SK-N-SH treated with all-trans-retinoic acid at 6 μM for 48 hours (cell line): ENCODE measurements around the gene EFHD1.

Experiments used
- ARNTL ChIP-seq: fragments of 450-650 bp; formaldehyde crosslinking; IDR thresholded peaks from 2 replicates; pipeline ENCODE4 v1.5.0; 2020; ENCODE audit warnings: low read depth, mild to moderate bottlenecking, moderate library complexity, borderline replicate concordance
- ESRRG ChIP-seq: fragments of 250-450 bp; sonication (Bioruptor Pico); IDR thresholded peaks from 2 replicates; pipeline ENCODE4 v1.6.1; 2021; ENCODE audit warnings: mild to moderate bottlenecking
- PPARA ChIP-seq: fragments of 250-450 bp; sonication (Bioruptor Pico); IDR thresholded peaks from 2 replicates; pipeline ENCODE4 v1.5.0; 2020; ENCODE audit warnings: mild to moderate bottlenecking, borderline replicate concordance
- RARB ChIP-seq: fragments of 250-450 bp; sonication (Bioruptor Pico); IDR thresholded peaks from 2 replicates; pipeline ENCODE4 v1.8.0; 2021; ENCODE audit warnings: mild to moderate bottlenecking, moderate library complexity
- SNAI2 ChIP-seq: fragments of 250-450 bp; sonication (Bioruptor Pico); IDR thresholded peaks from 2 replicates; pipeline ENCODE4 v1.5.0; 2020; ENCODE audit warnings: mild to moderate bottlenecking, moderate library complexity
- TCF4 ChIP-seq: fragments of 250-450 bp; sonication (Bioruptor Pico); IDR thresholded peaks from 2 replicates; pipeline ENCODE4 v1.8.0; 2021; ENCODE audit warnings: mild to moderate bottlenecking, moderate library complexity, borderline replicate concordance
- ZFP3 ChIP-seq: fragments of 250-450 bp; sonication (Bioruptor Pico); IDR thresholded peaks from 2 replicates; pipeline ENCODE4 v1.5.0; 2020; ENCODE audit warnings: mild to moderate bottlenecking, moderate library complexity
- ZNF8 ChIP-seq: fragments of 450-650 bp; formaldehyde crosslinking; IDR thresholded peaks from 2 replicates; pipeline ENCODE4 v1.5.0; 2020; ENCODE audit warnings: mild to moderate bottlenecking, moderate library complexity
- TF ChIP-seq, protein P1 (sequence below): fragments of 250-450 bp; sonication (Bioruptor Pico); IDR thresholded peaks from 2 replicates; pipeline ENCODE4 v1.5.0; 2020; ENCODE audit warnings: mild to moderate bottlenecking, moderate library complexity
- TF ChIP-seq, protein P2 (sequence below): fragments of 250-450 bp; sonication (Bioruptor Pico); IDR thresholded peaks from 2 replicates; pipeline ENCODE4 v1.8.0; 2020; ENCODE audit warnings: mild to moderate bottlenecking, moderate library complexity, borderline replicate concordance

DNA sequence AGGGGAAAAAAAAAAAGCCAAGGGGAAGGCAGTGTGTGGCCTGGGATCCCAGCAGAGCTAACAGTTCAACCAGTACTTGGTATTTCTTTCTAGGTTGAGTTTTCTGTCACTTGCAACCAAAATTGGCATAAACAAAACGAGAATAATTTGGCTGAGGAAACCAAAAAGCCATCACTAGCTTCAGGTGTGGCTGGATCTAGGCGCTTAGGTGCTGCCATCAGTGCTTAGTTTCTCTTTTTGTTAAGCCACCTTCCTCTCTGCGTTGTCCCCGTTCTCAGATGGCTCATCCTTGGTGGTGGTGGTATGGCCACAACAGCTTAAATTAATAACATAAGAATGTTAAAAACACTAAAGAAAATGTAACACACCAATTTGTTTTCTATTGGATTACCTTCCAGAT is 2.4 kb downstream of the EFHD1 start:
- TF ChIP-seq, protein P1, sequence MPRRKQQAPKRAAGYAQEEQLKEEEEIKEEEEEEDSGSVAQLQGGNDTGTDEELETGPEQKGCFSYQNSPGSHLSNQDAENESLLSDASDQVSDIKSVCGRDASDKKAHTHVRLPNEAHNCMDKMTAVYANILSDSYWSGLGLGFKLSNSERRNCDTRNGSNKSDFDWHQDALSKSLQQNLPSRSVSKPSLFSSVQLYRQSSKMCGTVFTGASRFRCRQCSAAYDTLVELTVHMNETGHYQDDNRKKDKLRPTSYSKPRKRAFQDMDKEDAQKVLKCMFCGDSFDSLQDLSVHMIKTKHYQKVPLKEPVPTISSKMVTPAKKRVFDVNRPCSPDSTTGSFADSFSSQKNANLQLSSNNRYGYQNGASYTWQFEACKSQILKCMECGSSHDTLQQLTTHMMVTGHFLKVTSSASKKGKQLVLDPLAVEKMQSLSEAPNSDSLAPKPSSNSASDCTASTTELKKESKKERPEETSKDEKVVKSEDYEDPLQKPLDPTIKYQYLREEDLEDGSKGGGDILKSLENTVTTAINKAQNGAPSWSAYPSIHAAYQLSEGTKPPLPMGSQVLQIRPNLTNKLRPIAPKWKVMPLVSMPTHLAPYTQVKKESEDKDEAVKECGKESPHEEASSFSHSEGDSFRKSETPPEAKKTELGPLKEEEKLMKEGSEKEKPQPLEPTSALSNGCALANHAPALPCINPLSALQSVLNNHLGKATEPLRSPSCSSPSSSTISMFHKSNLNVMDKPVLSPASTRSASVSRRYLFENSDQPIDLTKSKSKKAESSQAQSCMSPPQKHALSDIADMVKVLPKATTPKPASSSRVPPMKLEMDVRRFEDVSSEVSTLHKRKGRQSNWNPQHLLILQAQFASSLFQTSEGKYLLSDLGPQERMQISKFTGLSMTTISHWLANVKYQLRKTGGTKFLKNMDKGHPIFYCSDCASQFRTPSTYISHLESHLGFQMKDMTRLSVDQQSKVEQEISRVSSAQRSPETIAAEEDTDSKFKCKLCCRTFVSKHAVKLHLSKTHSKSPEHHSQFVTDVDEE (CRISPR knock-in tag): no peak
- TF ChIP-seq ARNTL (CRISPR knock-in tag) (no peak), ZNF8 (CRISPR knock-in tag) (no peak), ESRRG (no peak), SNAI2 (CRISPR knock-in tag) (no peak), RARB (no peak), PPARA (CRISPR knock-in tag) (no peak), ZFP3 (CRISPR knock-in tag) (no peak), TCF4 (CRISPR knock-in tag) (no peak)
- TF ChIP-seq, protein P2, sequence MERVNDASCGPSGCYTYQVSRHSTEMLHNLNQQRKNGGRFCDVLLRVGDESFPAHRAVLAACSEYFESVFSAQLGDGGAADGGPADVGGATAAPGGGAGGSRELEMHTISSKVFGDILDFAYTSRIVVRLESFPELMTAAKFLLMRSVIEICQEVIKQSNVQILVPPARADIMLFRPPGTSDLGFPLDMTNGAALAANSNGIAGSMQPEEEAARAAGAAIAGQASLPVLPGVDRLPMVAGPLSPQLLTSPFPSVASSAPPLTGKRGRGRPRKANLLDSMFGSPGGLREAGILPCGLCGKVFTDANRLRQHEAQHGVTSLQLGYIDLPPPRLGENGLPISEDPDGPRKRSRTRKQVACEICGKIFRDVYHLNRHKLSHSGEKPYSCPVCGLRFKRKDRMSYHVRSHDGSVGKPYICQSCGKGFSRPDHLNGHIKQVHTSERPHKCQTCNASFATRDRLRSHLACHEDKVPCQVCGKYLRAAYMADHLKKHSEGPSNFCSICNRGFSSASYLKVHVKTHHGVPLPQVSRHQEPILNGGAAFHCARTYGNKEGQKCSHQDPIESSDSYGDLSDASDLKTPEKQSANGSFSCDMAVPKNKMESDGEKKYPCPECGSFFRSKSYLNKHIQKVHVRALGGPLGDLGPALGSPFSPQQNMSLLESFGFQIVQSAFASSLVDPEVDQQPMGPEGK (CRISPR knock-in tag): no peak
